ENCODE data around the gene PALMD. TPM values are rescaled to one million over a fixed set of nuclear protein-coding genes. Genes with fewer than 3 reads are reported as not detected.

The PALMD gene
- total RNA-seq, 1 donor = 2.5 TPM

GRCh38 chr1:99697580-99697979, 51.7 kb downstream of the PALMD start:
- no peak overlapping the region for H2AFZ ChIP-seq (ENCODE audit: low read length)
- H3K4me2 ChIP-seq (ENCODE audit: insufficient read depth, low read length) = no peak overlapping the region
- H3K79me2 ChIP-seq (ENCODE audit: insufficient read depth, low read length) = no peaks in the 10 kb centered on the region
- no peak overlapping the region for H3K4me3 ChIP-seq (ENCODE audit: insufficient read depth, low read length)
- H3K9me3 ChIP-seq (ENCODE audit: low read depth, low read length) = no peaks in the 10 kb centered on the region
- no peaks in the 10 kb centered on the region for H3K4me1 ChIP-seq (ENCODE audit: insufficient read depth, low read length)
- no peak for DNase-seq (ENCODE audit: insufficient read length, low spot score, missing footprints)
- H3K27ac ChIP-seq (ENCODE audit: low read depth, low read length) = no peak overlapping the region
- H3K27me3 ChIP-seq (ENCODE audit: insufficient read depth, low read length) = no peaks in the 10 kb centered on the region
- TF ChIP-seq CTCF (IDR thresholded peaks at IDR 0.05; ENCODE audit: extremely low read depth, low read depth, low read length) = no peak
- H3K36me3 ChIP-seq (ENCODE audit: insufficient read depth, low read length) = no peaks in the 10 kb centered on the region
- H4K20me1 ChIP-seq (ENCODE audit: insufficient read depth, low read length) = no peaks in the 10 kb centered on the region

GRCh38 chr1:99700020-99700419, 54.1 kb downstream of the PALMD start:
- no peaks in the 10 kb centered on the region for H3K4me1 ChIP-seq (ENCODE audit: insufficient read depth, low read length)
- DNase-seq (ENCODE audit: insufficient read length, low spot score, missing footprints) = no peak
- TF ChIP-seq CTCF (IDR thresholded peaks at IDR 0.05; ENCODE audit: extremely low read depth, low read depth, low read length) = no peak
- no peak overlapping the region for H3K4me3 ChIP-seq (ENCODE audit: insufficient read depth, low read length)
- no peaks in the 10 kb centered on the region for H3K79me2 ChIP-seq (ENCODE audit: insufficient read depth, low read length)
- no peaks in the 10 kb centered on the region for H4K20me1 ChIP-seq (ENCODE audit: insufficient read depth, low read length)
- no peak overlapping the region for H3K27ac ChIP-seq (ENCODE audit: low read depth, low read length)
- no peaks in the 10 kb centered on the region for H3K9me3 ChIP-seq (ENCODE audit: low read depth, low read length)
- no peak overlapping the region for H2AFZ ChIP-seq (ENCODE audit: low read length)
- H3K36me3 ChIP-seq (ENCODE audit: insufficient read depth, low read length) = no peaks in the 10 kb centered on the region
- H3K27me3 ChIP-seq (ENCODE audit: insufficient read depth, low read length) = no peaks in the 10 kb centered on the region
- no peak overlapping the region for H3K4me2 ChIP-seq (ENCODE audit: insufficient read depth, low read length)

GRCh38 chr1:99702221-99702620, 56.3 kb downstream of the PALMD start:
- Histone ChIP-seq H4K20me1 (ENCODE audit: insufficient read depth, low read length) (no peaks in the 10 kb centered on the region), H3K4me2 (ENCODE audit: insufficient read depth, low read length) (no peak overlapping the region), H3K4me1 (ENCODE audit: insufficient read depth, low read length) (no peaks in the 10 kb centered on the region), H3K79me2 (ENCODE audit: insufficient read depth, low read length) (no peaks in the 10 kb centered on the region), H3K27me3 (ENCODE audit: insufficient read depth, low read length) (no peaks in the 10 kb centered on the region), H3K4me3 (ENCODE audit: insufficient read depth, low read length) (no peak overlapping the region), H2AFZ (ENCODE audit: low read length) (no peak overlapping the region), H3K36me3 (ENCODE audit: insufficient read depth, low read length) (no peaks in the 10 kb centered on the region), H3K9me3 (ENCODE audit: low read depth, low read length) (no peaks in the 10 kb centered on the region), H3K27ac (ENCODE audit: low read depth, low read length) (no peak overlapping the region)
- no peak for TF ChIP-seq CTCF (IDR thresholded peaks at IDR 0.05; ENCODE audit: extremely low read depth, low read depth, low read length)
- no peak for DNase-seq (ENCODE audit: insufficient read length, low spot score, missing footprints)

- TF ChIP-seq CTCF (IDR thresholded peaks at IDR 0.05; ENCODE audit: extremely low read depth, low read depth, low read length) = no peak
- H4K20me1 ChIP-seq (ENCODE audit: insufficient read depth, low read length) = no peaks in the 10 kb centered on the region
- H3K9me3 ChIP-seq (ENCODE audit: low read depth, low read length) = no peaks in the 10 kb centered on the region
- H3K4me2 ChIP-seq (ENCODE audit: insufficient read depth, low read length) = no peak overlapping the region
- no peaks in the 10 kb centered on the region for H3K4me1 ChIP-seq (ENCODE audit: insufficient read depth, low read length)
- no peak overlapping the region for H3K27ac ChIP-seq (ENCODE audit: low read depth, low read length)
- no peaks in the 10 kb centered on the region for H3K79me2 ChIP-seq (ENCODE audit: insufficient read depth, low read length)
- H3K36me3 ChIP-seq (ENCODE audit: insufficient read depth, low read length) = no peaks in the 10 kb centered on the region
- no peak overlapping the region for H3K4me3 ChIP-seq (ENCODE audit: insufficient read depth, low read length)
- no peaks in the 10 kb centered on the region for H3K27me3 ChIP-seq (ENCODE audit: insufficient read depth, low read length)
- DNase-seq (ENCODE audit: insufficient read length, low spot score, missing footprints) = no peak
- H2AFZ ChIP-seq (ENCODE audit: low read length) = no peak overlapping the region
Observed at GRCh38 chr1:99704356-99704816, 58.5 kb downstream of the PALMD start.

Data from osteoblast (primary cell).